HepG2 (cell line): ENCODE results near the gene SUN5. TPM values are rescaled to one million over a fixed set of nuclear protein-coding genes. Genes with fewer than 3 reads are reported as not detected.

Experiments used
- ATAC-seq: fragments of 200-7000 bp; cut with Tn5 transposase; 3 replicates; pipeline ENCODE4 v1.9.1; 2020; ENCODE audit warnings: mild to moderate bottlenecking, moderate library complexity
- BruUV-seq: library from RNA; stranded (reverse); fragments of 400-500 nt; replicated peaks from 2 replicates; lab custom pipeline; 2021; lab: Mats Ljungman, UMichigan
- CTCF ChIA-PET: fragments of 300-600 bp; formaldehyde crosslinking; extraction: SDS; loops from one replicate; lab custom pipeline; 2021; ENCODE audit warnings: low total read pairs, inconsistent platforms, low intra/inter-chr PET ratio; lab: Yijun Ruan, JAX
- POLR2A ChIA-PET: fragments of 350-600 bp; sonication (Branson Sonifier 250); formaldehyde crosslinking; loops from one replicate; lab custom pipeline; 2020; ENCODE audit warnings: antibody characterized with exemption, inconsistent platforms; lab: Yijun Ruan, JAX
- DNase-seq: peaks from one replicate; pipeline ENCODE4 v3.0.0-alpha.2; 2015; ENCODE audit warnings: low spot score
- FAIRE-seq: peaks from 3 replicates; lab custom pipeline; 2011; peaks lifted over from hg19 to GRCh38; lab: Jason Lieb, UNC
- H2AFZ ChIP-seq: one replicate; pipeline ENCODE4 v1.6.1; 2011; ENCODE audit warnings: low read length, inconsistent platforms
- H3K27ac ChIP-seq: fragments of 300-600 bp; 3 replicates; pipeline ENCODE4 v1.8.0; 2011; ENCODE audit warnings: mixed run types, mild to moderate bottlenecking, mixed read lengths, low read length, inconsistent platforms; ENCODE audit not compliant: insufficient read depth; ENCODE audit errors: extremely low read length
- H3K27me3 ChIP-seq, 2 experiments: fragments of 200-600 bp in 1 of 2; 2 replicates in 1 of 2; 3 replicates in 1 of 2; pipeline versions ENCODE4 v1.6.0 to v1.8.0; 2011; ENCODE audit warnings: low read length in 2 of 2, mild to moderate bottlenecking in 2 of 2, moderate library complexity in 2 of 2, inconsistent platforms in 1 of 2; ENCODE audit not compliant: insufficient read depth in 2 of 2, control insufficient read depth in 1 of 2
- H3K36me3 ChIP-seq, 2 experiments: fragments of 200-600 bp in 1 of 2; replicated peaks in 1 of 2; 2 replicates in 1 of 2; 3 replicates in 1 of 2; pipeline versions ENCODE4 v1.5.1 to v1.8.0; 2011; ENCODE audit warnings: low read length in 2 of 2, inconsistent platforms in 1 of 2; ENCODE audit not compliant: insufficient read depth in 2 of 2, control insufficient read depth in 1 of 2
- H3K4me1 ChIP-seq: 2 replicates; pipeline ENCODE4 v1.5.1; 2012; ENCODE audit warnings: low read length, inconsistent platforms; ENCODE audit not compliant: insufficient read depth
- H3K4me2 ChIP-seq: 2 replicates; pipeline ENCODE4 v1.6.0; 2011; ENCODE audit warnings: low read depth, low read length, inconsistent platforms
- H3K4me3 ChIP-seq, 3 experiments: fragments of 200-600 bp in 1 of 3; sonication (generic), shearing (Covaris generic) in 1 of 3; replicated peaks in 1 of 3; 2 replicates each; pipeline ENCODE4 v1.5.1; 2011 to 2016; ENCODE audit warnings: low read length in 3 of 3, inconsistent platforms in 2 of 3, low read depth in 2 of 3, mild to moderate bottlenecking in 2 of 3, control low read depth in 1 of 3, mixed read lengths in 1 of 3; ENCODE audit not compliant: insufficient read depth in 1 of 3
- H3K79me2 ChIP-seq: one replicate; pipeline ENCODE4 v1.6.1; 2011; ENCODE audit warnings: low read length, inconsistent platforms; ENCODE audit not compliant: insufficient read depth
- H3K9ac ChIP-seq: 2 replicates; pipeline ENCODE4 v1.6.0; 2011; ENCODE audit warnings: mild to moderate bottlenecking, low read depth, low read length, inconsistent platforms; ENCODE audit not compliant: insufficient read depth
- H3K9me3 ChIP-seq: 2 replicates; pipeline ENCODE4 v1.5.1; 2012; ENCODE audit warnings: mild to moderate bottlenecking, low read length
- H4K20me1 ChIP-seq: 2 replicates; pipeline ENCODE4 v1.6.0; 2011; ENCODE audit warnings: inconsistent platforms, mild to moderate bottlenecking, low read length, moderate library complexity; ENCODE audit not compliant: insufficient read depth
- GLI4 ChIP-seq: sonication (generic); formaldehyde crosslinking; IDR thresholded peaks from 2 replicates; pipeline ENCODE4 v1.5.1; 2020; ENCODE audit warnings: missing genetic modification reagents, mild to moderate bottlenecking, moderate library complexity, borderline replicate concordance
- PATZ1 ChIP-seq: sonication (generic); formaldehyde crosslinking; IDR thresholded peaks from 2 replicates; pipeline ENCODE4 v1.4.0; 2020; ENCODE audit warnings: missing genetic modification reagents
- RELA ChIP-seq: sonication (generic); formaldehyde crosslinking; IDR thresholded peaks from 2 replicates; pipeline ENCODE4 v1.4.0; 2020; ENCODE audit warnings: missing genetic modification reagents
- REPIN1 ChIP-seq: sonication (generic); formaldehyde crosslinking; IDR thresholded peaks from 2 replicates; pipeline ENCODE4 v1.8.0; 2022; ENCODE audit warnings: missing genetic modification reagents, low read depth, mild to moderate bottlenecking, borderline replicate concordance
- RXRA ChIP-seq: sonication (generic); formaldehyde crosslinking; IDR thresholded peaks from 2 replicates; pipeline ENCODE4 v1.5.1; 2020; ENCODE audit warnings: missing genetic modification reagents
- SP4 ChIP-seq: sonication (generic); formaldehyde crosslinking; IDR thresholded peaks from 2 replicates; pipeline ENCODE4 v1.8.1; 2023; ENCODE audit warnings: mild to moderate bottlenecking, missing genetic modification reagents
- TBL1XR1 ChIP-seq: fragments of 150-350 bp; IDR thresholded peaks from 2 replicates; pipeline ENCODE4 v1.6.1; 2014; ENCODE audit warnings: borderline replicate concordance, low read length; ENCODE audit not compliant: partially characterized antibody
- TBX2 ChIP-seq: sonication (generic); formaldehyde crosslinking; IDR thresholded peaks from 2 replicates; pipeline ENCODE4 v1.5.0; 2020; ENCODE audit warnings: missing genetic modification reagents, mild to moderate bottlenecking, borderline replicate concordance
- THAP9 ChIP-seq: sonication (generic); formaldehyde crosslinking; IDR thresholded peaks from 2 replicates; pipeline ENCODE4; 2020; ENCODE audit warnings: missing genetic modification reagents, mild to moderate bottlenecking, borderline replicate concordance
- ZFY ChIP-seq: sonication (generic); formaldehyde crosslinking; IDR thresholded peaks from 2 replicates; pipeline ENCODE4 v1.4.0; 2020; ENCODE audit warnings: missing genetic modification reagents
- ZMYM3 ChIP-seq: sonication (generic); formaldehyde crosslinking; IDR thresholded peaks from 2 replicates; pipeline ENCODE4 v1.5.1; 2020; ENCODE audit warnings: mild to moderate bottlenecking, missing genetic modification reagents
- ZNF264 ChIP-seq: sonication (generic); formaldehyde crosslinking; IDR thresholded peaks from 2 replicates; pipeline ENCODE4 v1.4.0; 2020; ENCODE audit warnings: missing genetic modification reagents
- ZNF296 ChIP-seq: sonication (generic); formaldehyde crosslinking; conservative IDR thresholded peaks from 2 replicates; pipeline ENCODE4 v1.5.0; 2020; ENCODE audit warnings: mild to moderate bottlenecking, missing genetic modification reagents
- ZNF331 ChIP-seq: sonication (generic); formaldehyde crosslinking; IDR thresholded peaks from 2 replicates; pipeline ENCODE4 v1.4.0; 2020; ENCODE audit warnings: missing genetic modification reagents
- ZNF546 ChIP-seq: sonication (generic); formaldehyde crosslinking; conservative IDR thresholded peaks from 2 replicates; pipeline ENCODE4 v1.8.1; 2023; ENCODE audit warnings: mild to moderate bottlenecking, missing genetic modification reagents
- ZNF564 ChIP-seq: sonication (generic); formaldehyde crosslinking; IDR thresholded peaks from 2 replicates; pipeline ENCODE4 v1.8.1; 2023; ENCODE audit warnings: mild to moderate bottlenecking, missing genetic modification reagents
- ZNF574 ChIP-seq: sonication (generic); formaldehyde crosslinking; IDR thresholded peaks from 2 replicates; pipeline ENCODE4 v1.4.0; 2020; ENCODE audit warnings: missing genetic modification reagents
- ZNF839 ChIP-seq: sonication (generic); formaldehyde crosslinking; IDR thresholded peaks from 2 replicates; pipeline ENCODE4 v1.4.0; 2020; ENCODE audit warnings: missing genetic modification reagents, mild to moderate bottlenecking, borderline replicate concordance
- WGBS: methylation state at CpG from one replicate; pipeline ENCODE4 v1.1.6; 2017; ENCODE audit warnings: low lambda C conversion rate; 5-methylcytosine and 5-hydroxymethylcytosine counted together
- in situ Hi-C: cut with HindIII; loops from 2 replicates; pipeline ENCODE4 v1.10.0; 2017; ENCODE audit warnings: low pct_unique_long_range_greater_than_20kb; ENCODE audit not compliant: extremely low pct_ligation_motif_present
- intact Hi-C: fragments of 100-400 bp; cut with micrococcal nuclease; formaldehyde crosslinking; loops from one replicate; pipeline ENCODE4 v1.10.0; 2022; ENCODE audit not compliant: unreplicated experiment
- polyA plus RNA-seq, 8 experiments: library from polyadenylated mRNA; depleted of rRNA in 3 of 8; stranded (reverse) in 7 of 8; unstranded in 1 of 8; fragments of >200 nt; fragmentation: Illumina TruSeq in 4 of 8; extraction: Trizol in 4 of 8; gene quantifications; 2 replicates each; pipeline versions ENCODE4 v1.2.1 to v1.2.3, GENCODE V29; 2011 to 2016; ENCODE audit warnings: low read depth in 4 of 8, missing spikeins in 1 of 8, mixed read lengths in 1 of 8; ENCODE audit not compliant: insufficient read depth in 1 of 8
- total RNA-seq, 5 experiments: library from RNA; depleted of rRNA; stranded (reverse); fragments of >200 nt; fragmentation: Illumina TruSeq; extraction: Trizol; gene quantifications; 2 replicates each; pipeline ENCODE4 v1.2.3, GENCODE V29; 2016; ENCODE audit warnings: low read depth in 1 of 5

The SUN5 gene
- total and polyA plus RNA-seq, 2 of the 13 experiments (the other 11 are each of a cell fraction or from before 2014, with no cell fraction given) = not detected

GRCh38 chr20:33051333-33051732 is 47.1 kb upstream of the SUN5 start:
- 0% methylated on average over 4 of the region's 4 CpGs for WGBS
- no peak overlapping the region for H2AFZ ChIP-seq
- in situ Hi-C loops = no loop called here
- CTCF ChIA-PET = no interaction called here
- peak; percentile 69 for FAIRE-seq
- H3K36me3 ChIP-seq = no peaks in the 10 kb centered on the region
- peaks cover 0 to 27% of the 10 kb centered on the region in 2 experiments; a peak in 2 of 5 replicates for H3K27me3 ChIP-seq
- H3K9ac ChIP-seq = no peak overlapping the region
- POLR2A ChIA-PET = no interaction called here
- H3K27ac ChIP-seq = no peak overlapping the region
- intact Hi-C loops = no loop called here
- H3K4me1 ChIP-seq = peaks cover 17% of the 10 kb centered on the region
- no peaks in the 10 kb centered on the region for H3K9me3 ChIP-seq
- peak; percentile 83 for ATAC-seq
- TF ChIP-seq ZFY (CRISPR knock-in tag) (no peak), THAP9 (CRISPR knock-in tag) (no peak), ZNF574 (CRISPR knock-in tag) (0 out of 2 replicates have a peak, but pooled peaks have one; percentile 22), ZNF839 (CRISPR knock-in tag) (no peak), TBL1XR1 (no peak), RELA (no peak), ZMYM3 (CRISPR knock-in tag) (peak; percentile 33; the same call in 1 of the 2 replicates), ZNF564 (CRISPR knock-in tag) (peak; percentile 99), ZNF296 (CRISPR knock-in tag) (0 out of 2 replicates have a peak, but pooled peaks have one; percentile 55), ZNF331 (CRISPR knock-in tag) (0 out of 2 replicates have a peak, but pooled peaks have one; percentile 15), REPIN1 (CRISPR knock-in tag) (no peak), RXRA (CRISPR knock-in tag) (0 out of 2 replicates have a peak, but pooled peaks have one; percentile 48), ZNF264 (CRISPR knock-in tag) (peak; percentile 69), ZNF546 (no peak), SP4 (CRISPR knock-in tag) (no peak), TBX2 (CRISPR knock-in tag) (0 out of 2 replicates have a peak, but pooled peaks have one; percentile 7), GLI4 (CRISPR knock-in tag) (no peak), PATZ1 (CRISPR knock-in tag) (peak; percentile 33; the same call in 1 of the 2 replicates)
- H3K4me3 ChIP-seq = no peak overlapping the region
- peak; percentile 40 for DNase-seq
- peak overlapping the region; percentile 19; the same call in 1 of the 2 replicates for H3K4me2 ChIP-seq
- no peaks in the 10 kb centered on the region for H3K79me2 ChIP-seq
- H4K20me1 ChIP-seq = no peaks in the 10 kb centered on the region
- BruUV-seq = no TSS peak
